ENCODE results near the gene ZNF70. TPM values are rescaled to one million over a fixed set of nuclear protein-coding genes. Genes with fewer than 3 reads are reported as not detected.
A peak's percentile ranks its signal among the peaks of the same experiment; 100 is the strongest.
"Not testable (repeated sequence)": the region's sequence is repeated elsewhere in the genome, so short reads cannot be mapped to it uniquely, and the experiment has no call there.

The ZNF70 gene
- total RNA-seq, 2 experiments from 2014 or later, result 3.8 to 4.1 TPM

GRCh38 chr22:23750367-23750713, 572 bp downstream of the ZNF70 start:
- peak overlapping the region; percentile 82 for H3K4me3 Mint-ChIP-seq
- POLR2A ChIA-PET, result interaction anchor here (0.6 to 2.3 kb wide), 13 partner anchors 8 to 127 kb away, joined by 3 to 16 read pairs (median 4); partner anchors contain the start of gene SLC2A11
- peaks cover 12% of the 10 kb centered on the region for H3K4me1 Mint-ChIP-seq
- H3K9me3 Mint-ChIP-seq, result peaks cover 2% of the 10 kb centered on the region
- peaks cover 5% of the 10 kb centered on the region for H3K36me3 Mint-ChIP-seq
- H3K27ac Mint-ChIP-seq, result peak overlapping the region; percentile 77
- no peak for DNase-seq
- no peak for ATAC-seq (ENCODE audit: low read depth)
- no peaks in the 10 kb centered on the region for H3K27me3 Mint-ChIP-seq

GRCh38 chr22:23749841-23750301, 1.0 kb downstream of the ZNF70 start:
- ATAC-seq (ENCODE audit: low read depth) (no peak), DNase-seq (no peak)
- peaks cover 2% of the 10 kb centered on the region for H3K9me3 Mint-ChIP-seq
- no peak overlapping the region for H3K27ac Mint-ChIP-seq
- peaks cover 12% of the 10 kb centered on the region for H3K4me1 Mint-ChIP-seq
- peaks cover 9% of the 10 kb centered on the region for H3K36me3 Mint-ChIP-seq
- H3K4me3 Mint-ChIP-seq, result peak overlapping the region; percentile 82
- POLR2A ChIA-PET, result interaction anchor here (1.1 to 1.7 kb wide), 2 partner anchors 8 to 16 kb away, joined by 4 to 5 read pairs; no protein-coding TSS in a partner anchor
- no peaks in the 10 kb centered on the region for H3K27me3 Mint-ChIP-seq

DNA sequence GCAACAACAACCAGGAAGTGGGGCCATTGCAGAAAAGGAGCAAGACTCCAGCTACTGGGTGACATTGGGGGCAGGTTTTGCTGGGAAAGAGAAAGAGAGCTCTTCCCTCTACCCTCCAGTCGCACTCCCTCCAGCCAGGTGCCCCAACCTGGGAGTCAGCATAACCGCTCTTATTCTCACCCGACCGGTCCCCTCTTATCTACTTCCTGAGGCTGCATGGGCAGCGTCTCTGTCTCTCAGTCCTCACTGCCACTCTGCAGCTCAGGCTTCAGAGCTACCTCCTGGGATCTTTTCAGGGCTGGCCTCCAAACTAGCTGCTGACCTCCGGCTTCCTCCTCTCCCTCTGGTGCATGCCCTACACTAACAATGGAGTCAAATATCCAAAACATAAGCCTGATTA, 5.1 kb downstream of the ZNF70 start:
- Mint-ChIP-seq H3K36me3 (peaks cover 22% of the 10 kb centered on the region), H3K9me3 (peaks cover 7% of the 10 kb centered on the region), H3K27ac (no peak overlapping the region), H3K4me1 (peaks cover 12% of the 10 kb centered on the region), H3K27me3 (no peaks in the 10 kb centered on the region), H3K4me3 (no peak overlapping the region)
- DNase-seq, result no peak
- ATAC-seq (ENCODE audit: low read depth), result no peak
- POLR2A ChIA-PET, result no interaction called here

GRCh38 chr22:23744485-23744884, 6.4 kb downstream of the ZNF70 start:
- H3K36me3 Mint-ChIP-seq, result peaks cover 21% of the 10 kb centered on the region
- POLR2A ChIA-PET, result no interaction called here
- no peak overlapping the region for H3K4me3 Mint-ChIP-seq
- DNase-seq, result no peak
- no peak overlapping the region for H3K27ac Mint-ChIP-seq
- H3K9me3 Mint-ChIP-seq, result peaks cover 7% of the 10 kb centered on the region
- peaks cover 3% of the 10 kb centered on the region for H3K4me1 Mint-ChIP-seq
- no peaks in the 10 kb centered on the region for H3K27me3 Mint-ChIP-seq
- no peak for ATAC-seq (ENCODE audit: low read depth)

- no peak overlapping the region for H3K4me3 Mint-ChIP-seq
- ATAC-seq (ENCODE audit: low read depth), result no peak
- DNase-seq, result no peak
- peaks cover 3% of the 10 kb centered on the region for H3K4me1 Mint-ChIP-seq
- POLR2A ChIA-PET, result no interaction called here
- H3K27ac Mint-ChIP-seq, result no peak overlapping the region
- H3K9me3 Mint-ChIP-seq, result peaks cover 7% of the 10 kb centered on the region
- no peaks in the 10 kb centered on the region for H3K27me3 Mint-ChIP-seq
- peaks cover 21% of the 10 kb centered on the region for H3K36me3 Mint-ChIP-seq
These were observed 6.9 kb downstream of the ZNF70 start for GRCh38 chr22:23744001-23744400.

DNA sequence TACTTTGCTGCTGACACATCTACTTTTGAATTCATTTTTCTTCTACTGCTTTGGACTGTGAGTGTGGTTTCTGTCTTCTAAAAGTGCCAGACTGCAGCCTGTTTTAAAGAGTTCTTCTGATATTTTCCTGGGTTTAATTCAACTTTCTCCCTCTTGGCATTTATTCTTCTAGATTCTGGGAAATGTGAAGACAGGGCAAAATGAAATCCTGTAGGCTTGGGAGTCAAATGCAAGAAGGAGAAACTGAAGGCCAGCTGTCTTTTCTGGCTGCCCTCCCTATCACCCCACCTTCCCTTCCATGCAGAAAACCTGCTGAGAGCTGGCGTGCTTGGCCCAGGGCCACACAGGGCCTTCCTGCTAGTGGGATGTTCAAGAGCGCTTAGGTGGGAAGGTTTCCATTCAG, 7.6 kb downstream of the ZNF70 start:
- Mint-ChIP-seq H3K27me3 (no peaks in the 10 kb centered on the region), H3K36me3 (peaks cover 21% of the 10 kb centered on the region), H3K27ac (no peak overlapping the region), H3K4me1 (peaks cover 6% of the 10 kb centered on the region), H3K4me3 (no peak overlapping the region), H3K9me3 (peaks cover 7% of the 10 kb centered on the region)
- ATAC-seq (ENCODE audit: low read depth) (no peak), DNase-seq (no peak)
- POLR2A ChIA-PET, result interaction anchor here (1.4 kb wide), 1 partner anchor 8 kb away, joined by 3 read pairs; the partner anchor contains the start of gene ZNF70

DNA sequence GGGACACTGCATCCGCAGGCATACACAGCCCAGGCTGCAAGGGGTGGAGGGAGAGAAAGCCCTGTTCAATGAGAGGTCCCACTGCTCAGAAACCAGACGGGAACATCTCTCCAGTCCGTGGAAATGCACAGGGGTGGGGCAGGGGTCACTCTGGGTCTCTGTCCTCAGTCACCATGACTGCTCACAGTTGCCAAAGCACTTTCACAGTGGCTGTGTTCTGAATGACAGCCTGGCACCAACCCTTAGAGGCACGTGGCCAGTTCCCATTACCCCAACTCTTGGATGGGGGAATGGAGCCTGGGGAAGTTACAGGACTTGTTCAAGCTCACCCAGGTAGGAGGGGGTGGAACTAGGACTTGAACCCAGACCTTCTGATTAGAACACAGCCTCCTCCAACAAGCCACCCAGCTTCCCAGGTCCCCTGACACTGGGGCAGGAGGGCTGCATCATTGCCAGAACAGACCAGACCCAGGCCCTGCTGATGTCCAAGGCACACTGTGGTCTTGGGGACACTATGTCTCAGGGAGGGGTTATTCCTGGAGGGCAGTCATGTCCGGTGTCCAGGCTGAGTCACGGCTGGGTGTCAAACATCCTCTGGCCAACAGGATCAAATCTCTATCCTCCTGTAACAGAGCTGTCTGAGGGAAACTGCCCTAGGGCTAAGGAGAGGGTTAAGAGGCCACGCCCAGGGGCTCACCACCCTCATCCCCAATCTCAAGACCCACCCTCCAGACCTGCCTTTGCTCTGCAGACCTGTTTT, 8.2 kb downstream of the ZNF70 start:
- H3K4me1 Mint-ChIP-seq, result peaks cover 6% of the 10 kb centered on the region
- no peak overlapping the region for H3K27ac Mint-ChIP-seq
- POLR2A ChIA-PET, result interaction anchor here (1.4 kb wide), 1 partner anchor 8 kb away, joined by 3 read pairs; the partner anchor contains the start of gene ZNF70
- peaks cover 21% of the 10 kb centered on the region for H3K36me3 Mint-ChIP-seq
- ATAC-seq (ENCODE audit: low read depth) (no peak), DNase-seq (no peak)
- no peak overlapping the region for H3K4me3 Mint-ChIP-seq
- H3K27me3 Mint-ChIP-seq, result no peaks in the 10 kb centered on the region
- peaks cover 7% of the 10 kb centered on the region for H3K9me3 Mint-ChIP-seq

DNA sequence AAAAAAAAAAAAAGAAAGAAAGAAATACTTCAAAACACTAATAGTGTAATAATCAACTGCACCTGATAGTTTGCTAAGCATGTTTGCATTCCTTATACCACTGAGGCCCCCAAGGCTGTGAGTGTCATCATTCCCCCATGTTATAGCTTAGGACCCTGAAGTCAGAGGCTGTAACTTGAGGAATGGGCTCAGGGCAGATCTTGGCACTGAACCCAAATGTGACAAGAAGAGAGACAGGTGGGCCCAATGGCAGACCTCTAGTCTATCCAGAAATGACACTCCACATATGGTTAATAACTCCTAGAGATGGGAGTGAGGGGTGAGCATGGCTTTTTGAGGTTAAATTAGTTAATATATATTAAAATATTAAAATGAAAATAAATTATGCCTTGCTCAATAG, 13.2 kb downstream of the ZNF70 start:
- ATAC-seq (ENCODE audit: low read depth), result no peak
- POLR2A ChIA-PET, result interaction anchor here (0.7 to 0.9 kb wide), 3 partner anchors 13 to 101 kb away, joined by 3 to 6 read pairs (median 3); partner anchors contain the start of genes DERL3 and ZNF70
- Mint-ChIP-seq H3K4me3 (no peak overlapping the region), H3K9me3 (no peaks in the 10 kb centered on the region), H3K36me3 (no peaks in the 10 kb centered on the region), H3K27me3 (peaks cover 2% of the 10 kb centered on the region), H3K4me1 (peaks cover 9% of the 10 kb centered on the region), H3K27ac (no peak overlapping the region)
- no peak for DNase-seq

DNA sequence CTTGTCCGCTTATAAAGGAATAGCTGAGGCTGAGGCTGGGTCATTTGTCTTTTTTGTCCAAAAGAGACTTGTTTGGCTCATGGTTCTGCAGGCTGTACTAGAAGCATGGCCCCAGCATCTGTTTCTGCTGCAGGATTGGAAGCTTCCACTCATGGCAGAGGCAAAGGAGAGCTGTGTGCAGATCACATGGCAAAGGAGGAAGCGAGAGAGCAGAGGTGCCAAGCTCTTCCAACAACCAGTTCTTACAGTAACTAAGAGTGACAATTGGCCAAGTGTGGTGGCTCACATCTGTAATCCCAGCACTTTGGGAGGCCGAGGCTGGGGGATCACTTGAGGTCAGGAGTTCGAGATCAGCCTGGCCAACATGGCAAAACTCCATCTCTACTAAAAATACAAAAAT, 22.8 kb downstream of the ZNF70 start:
- H3K36me3 Mint-ChIP-seq; ATAC-seq (ENCODE audit: low read depth); POLR2A ChIA-PET; H3K27ac Mint-ChIP-seq; H3K9me3 Mint-ChIP-seq; DNase-seq; H3K4me1 Mint-ChIP-seq; H3K4me3 Mint-ChIP-seq: not testable (repeated sequence)
- peaks cover 25% of the 10 kb centered on the region for H3K27me3 Mint-ChIP-seq

- Mint-ChIP-seq H3K4me3 (no peak overlapping the region), H3K4me1 (no peaks in the 10 kb centered on the region), H3K27me3 (peaks cover 9% of the 10 kb centered on the region), H3K9me3 (no peaks in the 10 kb centered on the region), H3K36me3 (no peaks in the 10 kb centered on the region), H3K27ac (no peak overlapping the region)
- ATAC-seq (ENCODE audit: low read depth) (no peak), DNase-seq (no peak)
- POLR2A ChIA-PET, result no interaction called here
These were observed 28.2 kb downstream of the ZNF70 start for GRCh38 chr22:23722724-23723123.

DNA sequence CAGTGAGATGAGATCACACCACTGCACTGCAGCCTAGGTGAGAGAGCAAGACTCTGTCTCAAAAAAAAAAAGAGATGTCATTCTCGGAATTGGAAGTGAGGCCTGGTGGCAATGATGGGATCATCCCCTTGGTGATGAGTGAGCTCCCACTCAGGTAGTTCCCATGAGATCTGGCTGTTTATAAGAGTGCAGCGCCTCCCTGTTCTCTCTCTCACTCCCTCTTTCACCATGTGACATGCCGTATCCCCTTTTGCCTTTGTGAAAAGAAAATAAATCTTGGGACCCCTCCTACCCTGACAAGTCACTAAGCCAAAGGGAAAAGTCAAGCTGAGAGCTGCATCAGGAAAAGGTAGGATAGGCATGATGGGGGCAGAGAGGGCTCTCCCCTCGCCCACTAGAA, 28.8 kb downstream of the ZNF70 start:
- POLR2A ChIA-PET, result interaction anchor here (0.6 kb wide), 1 partner anchor 44 kb away, joined by 5 read pairs; no protein-coding TSS in a partner anchor
- no peak for DNase-seq
- Mint-ChIP-seq H3K4me1 (peaks cover 2% of the 10 kb centered on the region), H3K27me3 (peaks cover 7% of the 10 kb centered on the region), H3K36me3 (no peaks in the 10 kb centered on the region), H3K4me3 (no peak overlapping the region), H3K9me3 (no peaks in the 10 kb centered on the region), H3K27ac (no peak overlapping the region)
- ATAC-seq (ENCODE audit: low read depth), result no peak

GRCh38 chr22:23720855-23721254, 30.1 kb downstream of the ZNF70 start:
- Mint-ChIP-seq H3K4me3 (no peak overlapping the region), H3K4me1 (peaks cover 2% of the 10 kb centered on the region), H3K27ac (no peak overlapping the region), H3K27me3 (no peaks in the 10 kb centered on the region), H3K36me3 (no peaks in the 10 kb centered on the region), H3K9me3 (no peaks in the 10 kb centered on the region)
- POLR2A ChIA-PET, result no interaction called here
- DNase-seq, result no peak
- ATAC-seq (ENCODE audit: low read depth), result no peak

- H3K27me3 Mint-ChIP-seq, result no peaks in the 10 kb centered on the region
- H3K36me3 Mint-ChIP-seq, result peaks cover 5% of the 10 kb centered on the region
- POLR2A ChIA-PET, result interaction anchor here (0.6 to 3.4 kb wide), 3 partner anchors 30 to 355 kb away, joined by 3 to 16 read pairs (median 6); partner anchors contain the start of gene ZNF70
- no peaks in the 10 kb centered on the region for H3K9me3 Mint-ChIP-seq
- H3K27ac Mint-ChIP-seq, result no peak overlapping the region
- DNase-seq (no peak), ATAC-seq (ENCODE audit: low read depth) (no peak)
- peaks cover 8% of the 10 kb centered on the region for H3K4me1 Mint-ChIP-seq
- no peak overlapping the region for H3K4me3 Mint-ChIP-seq
These were observed 32.3 kb downstream of the ZNF70 start for GRCh38 chr22:23718371-23719165.
